Spleen (tissue), 7 donors: ENCODE data around the gene OSGEPL1.

Experiments
- POLR2A ChIP-seq, 3 donors: fragments of 450-650 bp; IDR thresholded peaks; one replicate each; pipeline ENCODE4 v1.5.1; 2017; ENCODE audit warnings: antibody characterized with exemption in 3 of 3, mild to moderate bottlenecking in 1 of 3
- TF ChIP-seq, protein P1 (sequence below), 11 experiments: fragments of 200-600 bp in 7 of 11; fragments of 450-650 bp in 4 of 11; sonication (generic) in 4 of 11; IDR thresholded peaks in 8 of 11; conservative IDR thresholded peaks in 3 of 11; 1 replicate in 7 of 11; 2 replicates in 4 of 11; pipeline versions ENCODE4 v1.4.0 to v1.8.0; 2016 to 2021; ENCODE audit warnings: antibody characterized with exemption in 11 of 11, inconsistent platforms in 4 of 11, mild to moderate bottlenecking in 1 of 11
- donor health status: DM: no; HTN: no; CAD: no; lungs with moderate emphysema.
- donor health status: DM: no; HTN: no; CAD: no.
- donor health status: DM: no; HTN: no; CAD: no.

DNA sequence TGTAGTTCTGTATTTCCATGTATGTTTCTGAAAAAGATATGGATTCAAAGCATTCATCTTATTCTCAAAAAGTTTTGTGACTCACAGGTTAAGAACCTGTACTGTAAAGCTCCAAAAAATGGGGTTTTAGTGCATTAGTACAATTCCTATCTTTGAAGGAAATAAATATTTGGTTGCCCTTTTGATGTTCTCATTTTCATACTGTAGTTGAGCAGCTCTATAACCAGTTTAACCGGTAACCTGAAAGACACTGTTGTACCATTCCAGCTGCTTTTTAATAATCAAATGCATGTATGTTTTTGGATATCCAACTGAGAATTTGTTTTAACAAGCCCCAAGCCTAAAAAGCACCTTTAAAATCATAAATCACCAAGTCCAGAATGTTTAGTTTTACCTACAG lies 9.6 kb upstream of the OSGEPL1 start:
- TF ChIP-seq, protein P1, sequence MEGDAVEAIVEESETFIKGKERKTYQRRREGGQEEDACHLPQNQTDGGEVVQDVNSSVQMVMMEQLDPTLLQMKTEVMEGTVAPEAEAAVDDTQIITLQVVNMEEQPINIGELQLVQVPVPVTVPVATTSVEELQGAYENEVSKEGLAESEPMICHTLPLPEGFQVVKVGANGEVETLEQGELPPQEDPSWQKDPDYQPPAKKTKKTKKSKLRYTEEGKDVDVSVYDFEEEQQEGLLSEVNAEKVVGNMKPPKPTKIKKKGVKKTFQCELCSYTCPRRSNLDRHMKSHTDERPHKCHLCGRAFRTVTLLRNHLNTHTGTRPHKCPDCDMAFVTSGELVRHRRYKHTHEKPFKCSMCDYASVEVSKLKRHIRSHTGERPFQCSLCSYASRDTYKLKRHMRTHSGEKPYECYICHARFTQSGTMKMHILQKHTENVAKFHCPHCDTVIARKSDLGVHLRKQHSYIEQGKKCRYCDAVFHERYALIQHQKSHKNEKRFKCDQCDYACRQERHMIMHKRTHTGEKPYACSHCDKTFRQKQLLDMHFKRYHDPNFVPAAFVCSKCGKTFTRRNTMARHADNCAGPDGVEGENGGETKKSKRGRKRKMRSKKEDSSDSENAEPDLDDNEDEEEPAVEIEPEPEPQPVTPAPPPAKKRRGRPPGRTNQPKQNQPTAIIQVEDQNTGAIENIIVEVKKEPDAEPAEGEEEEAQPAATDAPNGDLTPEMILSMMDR (IDR thresholded peaks at IDR 0.05 in 8 of 11, conservative IDR thresholded peaks at IDR 0.05 in 3 of 11), result no peak
- TF ChIP-seq POLR2A (IDR thresholded peaks at IDR 0.05), result no peak
